ENCODE data around the gene COL8A2.

DNA sequence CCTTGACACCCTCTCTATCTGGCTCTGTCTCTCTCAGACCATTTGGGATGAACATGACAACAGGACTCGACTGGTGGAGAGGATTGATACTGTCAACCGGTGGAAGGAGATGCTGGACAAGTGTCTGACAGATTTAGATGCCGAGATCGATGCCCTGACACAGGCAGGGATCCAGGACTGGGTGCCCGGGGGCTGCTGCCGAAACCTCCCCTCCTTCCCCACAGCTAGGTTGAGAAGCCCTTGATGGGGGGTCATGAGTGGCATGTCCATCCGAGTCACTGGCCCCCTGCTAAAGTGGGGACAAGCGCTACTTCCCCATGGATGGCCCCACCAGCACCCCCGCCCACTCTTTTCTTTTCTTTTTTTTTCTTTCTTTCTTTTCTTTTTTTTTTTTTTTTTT is 39.9 kb downstream of the COL8A2 start:
- no peak for TF ChIP-seq CTCF (IDR thresholded peaks at IDR 0.05)
- TF ChIP-seq POLR2AphosphoS5 (IDR thresholded peaks at IDR 0.05), result no peak
